Measurements from ENCODE around the gene HSPBP1.

HSPBP1 gene

DNA sequence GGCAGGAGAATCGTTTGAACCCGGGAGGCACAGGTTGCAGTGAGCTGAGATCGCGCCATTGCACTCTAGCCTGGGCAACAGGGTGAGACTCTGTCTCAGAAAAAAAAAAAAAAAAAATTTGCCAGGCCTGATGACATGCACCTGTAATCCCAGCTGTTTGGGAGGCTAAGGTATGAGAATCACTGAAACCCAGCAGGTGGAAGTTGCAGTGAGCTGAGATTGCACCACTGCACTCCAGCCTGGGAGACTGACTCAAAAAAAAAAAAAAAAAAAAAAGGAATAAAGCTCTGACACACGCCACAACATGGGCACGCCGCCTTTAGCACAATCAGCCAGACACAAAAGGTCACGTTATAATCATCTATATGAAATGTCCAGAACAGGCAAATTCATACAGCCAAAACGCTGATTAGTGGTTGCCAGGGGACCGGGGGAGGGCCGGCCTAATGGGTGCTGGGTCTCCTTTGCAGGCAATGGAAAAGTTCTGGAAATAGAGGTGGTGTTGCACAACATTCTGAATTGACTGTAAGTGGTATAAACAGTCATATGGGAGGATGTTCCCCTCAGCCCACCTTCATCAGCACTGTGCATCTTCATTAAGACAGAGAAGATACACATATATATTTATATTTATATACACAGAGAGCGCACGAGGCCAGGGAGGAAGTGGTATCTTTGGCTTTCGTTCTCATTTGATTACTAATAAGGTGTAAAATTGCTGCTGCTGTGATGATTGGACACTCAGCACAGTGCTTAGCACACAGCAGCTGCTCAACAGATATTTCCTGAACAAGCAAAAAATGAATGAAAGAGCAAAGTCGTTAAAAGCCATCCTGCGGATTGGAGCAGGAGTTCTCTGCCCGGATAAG is 3.8 kb downstream of the HSPBP1 start:
- Mint-ChIP-seq H3K4me3 (no peak overlapping the region), H3K27ac (peak overlapping the region; percentile 41)

DNA sequence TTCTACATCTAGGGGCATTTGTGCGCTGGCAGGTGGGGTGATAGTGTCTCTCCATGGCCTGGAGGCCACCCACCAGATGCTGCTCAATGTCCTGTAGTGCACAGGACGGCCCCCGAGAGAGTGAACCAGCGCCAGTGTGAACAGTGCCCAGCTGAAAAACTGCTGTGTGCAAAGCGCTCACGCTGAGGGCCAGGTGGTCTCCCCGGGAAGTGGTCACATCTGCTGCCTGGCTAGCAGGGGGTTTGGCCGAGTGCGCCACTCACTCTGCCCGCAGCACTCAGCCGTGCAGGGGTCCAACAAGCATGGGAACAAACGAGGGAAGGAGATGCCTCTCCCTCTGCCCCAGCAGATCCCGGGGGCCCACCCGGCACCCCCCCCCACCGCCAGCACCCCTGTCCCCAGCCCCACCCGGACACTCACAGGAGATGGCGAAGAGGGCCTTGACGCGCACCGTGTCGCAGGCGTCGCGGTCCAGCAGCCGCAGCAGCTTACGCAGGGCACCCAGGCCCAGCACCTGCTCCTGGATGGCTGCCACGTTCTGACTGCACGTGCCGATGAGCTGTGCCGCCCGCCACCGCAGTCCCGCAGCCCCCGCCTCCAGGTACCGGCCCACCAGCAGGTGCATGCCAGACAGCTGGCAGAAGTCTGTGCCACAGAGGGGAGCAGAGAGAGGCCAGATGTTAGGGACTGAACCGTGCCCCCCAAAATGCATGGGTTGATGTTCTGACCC is 5.8 kb downstream of the HSPBP1 start:
- Mint-ChIP-seq H3K27me3 (ENCODE audit: low read depth) (no peaks in the 10 kb centered on the region), H3K27ac (no peak overlapping the region), H3K4me3 (no peak overlapping the region), H3K9me3 (no peaks in the 10 kb centered on the region), H3K4me1 (ENCODE audit: low read depth) (peaks cover 7% of the 10 kb centered on the region), H3K36me3 (ENCODE audit: low read depth) (peaks cover 12% of the 10 kb centered on the region)
- DNase-seq (ENCODE audit: low spot score), result no peak

More for the DNA sequence above, 3.8 kb downstream of the HSPBP1 start:
- H3K36me3 Mint-ChIP-seq (ENCODE audit: low read depth), result peaks cover 13% of the 10 kb centered on the region
- no peak for DNase-seq (ENCODE audit: low spot score)
- no peaks in the 10 kb centered on the region for H3K27me3 Mint-ChIP-seq (ENCODE audit: low read depth)
- peaks cover 20% of the 10 kb centered on the region for H3K4me1 Mint-ChIP-seq (ENCODE audit: low read depth)
- no peaks in the 10 kb centered on the region for H3K9me3 Mint-ChIP-seq

DNA sequence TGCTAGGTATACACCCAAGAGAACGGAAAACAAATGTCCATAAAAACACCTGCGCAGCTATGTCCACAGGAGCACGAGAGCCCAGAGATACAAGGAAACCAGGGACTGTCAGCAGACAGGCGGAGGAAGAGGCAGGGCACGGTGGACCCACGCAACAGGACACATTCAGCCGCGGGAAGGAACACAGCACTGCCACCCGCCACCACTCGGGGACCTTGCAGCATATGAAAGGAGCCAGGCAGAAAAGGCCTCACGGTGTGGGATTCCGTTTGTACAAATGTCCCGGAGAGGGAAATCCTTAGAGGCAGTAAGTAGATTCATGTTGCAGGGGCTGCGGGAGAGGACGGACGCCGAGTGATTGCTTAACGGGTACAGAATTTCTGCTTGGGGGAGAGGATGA is 7.8 kb downstream of the HSPBP1 start:
- Mint-ChIP-seq H3K4me3 (no peak overlapping the region), H3K27ac (no peak overlapping the region)

DNA sequence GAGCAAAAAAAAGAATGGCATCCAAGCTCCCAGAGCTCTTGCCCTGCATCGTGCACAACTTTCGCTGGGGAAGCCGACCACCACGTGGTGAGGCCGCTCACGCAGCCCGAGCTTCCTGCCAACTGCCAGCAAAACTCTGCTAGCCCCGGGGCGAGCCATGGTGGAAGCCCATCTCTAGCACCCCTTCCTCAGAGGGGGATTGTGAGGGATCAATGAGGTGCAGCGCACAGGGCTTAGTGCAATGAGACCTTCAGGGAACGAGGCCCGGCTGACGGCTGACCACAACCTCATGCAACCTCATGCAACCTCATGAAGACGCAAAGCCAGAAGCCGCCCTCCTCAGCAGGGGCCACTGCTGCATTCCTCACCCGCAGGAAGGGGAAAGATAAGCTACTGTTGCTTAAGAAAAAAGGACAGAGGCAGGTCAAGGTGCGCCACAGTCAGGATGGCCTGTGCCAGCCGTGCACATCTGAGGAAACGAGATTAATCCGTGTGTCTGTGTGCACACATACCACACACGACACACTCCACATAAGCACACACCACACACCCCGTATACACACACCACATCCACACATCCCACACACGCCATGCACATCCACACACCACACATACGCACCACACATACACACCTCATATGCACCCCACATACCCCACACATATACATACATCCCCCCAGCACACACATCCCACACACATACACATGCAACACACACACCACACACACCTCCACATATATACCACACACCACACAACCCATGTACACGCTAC is 9.6 kb downstream of the HSPBP1 start:
- Mint-ChIP-seq H3K4me1 (ENCODE audit: low read depth) (no peaks in the 10 kb centered on the region), H3K27me3 (ENCODE audit: low read depth) (no peaks in the 10 kb centered on the region), H3K27ac (no peak overlapping the region), H3K9me3 (peaks cover 8% of the 10 kb centered on the region), H3K36me3 (ENCODE audit: low read depth) (peaks cover 18% of the 10 kb centered on the region), H3K4me3 (no peak overlapping the region)
- no peak for DNase-seq (ENCODE audit: low spot score)

More for the DNA sequence above, 7.8 kb downstream of the HSPBP1 start:
- H3K4me1 Mint-ChIP-seq (ENCODE audit: low read depth), result peaks cover 4% of the 10 kb centered on the region
- no peak for DNase-seq (ENCODE audit: low spot score)
- peaks cover 14% of the 10 kb centered on the region for H3K36me3 Mint-ChIP-seq (ENCODE audit: low read depth)
- no peaks in the 10 kb centered on the region for H3K27me3 Mint-ChIP-seq (ENCODE audit: low read depth)
- H3K9me3 Mint-ChIP-seq, result no peaks in the 10 kb centered on the region

DNA sequence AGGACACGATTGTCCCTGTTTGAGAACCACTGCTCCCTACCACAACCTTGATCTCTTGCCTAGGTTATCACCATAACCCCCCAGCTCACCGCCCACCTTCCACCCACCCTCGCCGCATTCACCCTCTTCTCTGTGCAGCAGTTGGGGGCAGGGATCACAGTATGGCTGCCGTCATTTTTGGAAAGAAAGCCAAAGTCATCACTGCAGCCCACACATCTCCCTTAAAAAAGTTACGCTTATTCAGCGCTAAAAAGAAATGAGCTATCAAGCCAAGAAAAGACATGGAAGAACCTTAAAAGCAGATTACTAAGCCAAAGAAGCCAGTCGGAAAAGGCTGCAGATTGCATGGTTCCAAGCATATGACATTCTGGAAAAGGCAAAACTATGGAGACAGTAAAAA is 10.6 kb downstream of the HSPBP1 start:
- Mint-ChIP-seq H3K9me3 (peaks cover 8% of the 10 kb centered on the region), H3K27me3 (ENCODE audit: low read depth) (no peaks in the 10 kb centered on the region), H3K4me1 (ENCODE audit: low read depth) (no peaks in the 10 kb centered on the region), H3K4me3 (no peak overlapping the region), H3K36me3 (ENCODE audit: low read depth) (peaks cover 18% of the 10 kb centered on the region), H3K27ac (no peak overlapping the region)
- DNase-seq (ENCODE audit: low spot score), result no peak

DNA sequence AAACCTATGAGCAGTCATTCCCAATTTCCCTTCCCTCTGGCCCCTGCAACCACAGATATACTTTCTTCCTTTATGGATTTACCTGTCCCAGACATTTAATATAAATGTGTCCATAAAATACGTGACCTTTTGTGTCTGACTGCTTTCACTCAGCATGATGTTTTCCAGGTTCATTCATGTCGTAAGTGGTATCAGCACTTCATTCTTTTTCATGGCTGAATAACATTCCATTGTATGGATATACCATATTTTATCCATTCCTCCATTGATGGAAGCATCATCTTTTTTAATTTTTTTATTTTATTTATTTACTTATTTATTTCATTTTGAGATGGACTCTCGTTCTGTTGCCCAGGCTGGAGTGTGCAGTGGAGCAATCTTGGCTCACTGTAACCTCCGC is 13.1 kb downstream of the HSPBP1 start:
- Mint-ChIP-seq H3K27me3 (ENCODE audit: low read depth) (no peaks in the 10 kb centered on the region), H3K4me1 (ENCODE audit: low read depth) (no peaks in the 10 kb centered on the region), H3K9me3 (peaks cover 8% of the 10 kb centered on the region), H3K27ac (no peak overlapping the region), H3K36me3 (ENCODE audit: low read depth) (peaks cover 13% of the 10 kb centered on the region), H3K4me3 (no peak overlapping the region)
- DNase-seq (ENCODE audit: low spot score), result no peak

DNA sequence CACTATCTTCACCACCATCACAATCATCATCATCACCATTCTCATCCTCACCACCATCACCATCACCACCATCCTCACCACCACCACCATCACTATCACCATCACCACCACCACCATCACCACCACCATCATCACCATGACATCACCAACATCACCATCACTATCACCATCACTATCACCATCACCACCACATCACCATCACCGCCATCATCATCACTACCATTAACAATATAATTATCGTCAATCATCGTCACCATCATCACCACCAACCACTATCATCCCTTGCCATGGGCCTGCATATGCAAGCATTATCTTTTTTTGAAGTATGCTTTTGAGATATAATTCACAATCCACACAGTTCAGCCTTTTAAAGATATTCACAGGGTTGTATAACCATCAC is 13.5 kb downstream of the HSPBP1 start:
- Mint-ChIP-seq H3K27ac (peak overlapping the region; percentile 21), H3K4me1 (ENCODE audit: low read depth) (no peaks in the 10 kb centered on the region), H3K27me3 (ENCODE audit: low read depth) (no peaks in the 10 kb centered on the region), H3K4me3 (no peak overlapping the region), H3K36me3 (ENCODE audit: low read depth) (peaks cover 13% of the 10 kb centered on the region), H3K9me3 (peaks cover 8% of the 10 kb centered on the region)
- DNase-seq (ENCODE audit: low spot score), result no peak

DNA sequence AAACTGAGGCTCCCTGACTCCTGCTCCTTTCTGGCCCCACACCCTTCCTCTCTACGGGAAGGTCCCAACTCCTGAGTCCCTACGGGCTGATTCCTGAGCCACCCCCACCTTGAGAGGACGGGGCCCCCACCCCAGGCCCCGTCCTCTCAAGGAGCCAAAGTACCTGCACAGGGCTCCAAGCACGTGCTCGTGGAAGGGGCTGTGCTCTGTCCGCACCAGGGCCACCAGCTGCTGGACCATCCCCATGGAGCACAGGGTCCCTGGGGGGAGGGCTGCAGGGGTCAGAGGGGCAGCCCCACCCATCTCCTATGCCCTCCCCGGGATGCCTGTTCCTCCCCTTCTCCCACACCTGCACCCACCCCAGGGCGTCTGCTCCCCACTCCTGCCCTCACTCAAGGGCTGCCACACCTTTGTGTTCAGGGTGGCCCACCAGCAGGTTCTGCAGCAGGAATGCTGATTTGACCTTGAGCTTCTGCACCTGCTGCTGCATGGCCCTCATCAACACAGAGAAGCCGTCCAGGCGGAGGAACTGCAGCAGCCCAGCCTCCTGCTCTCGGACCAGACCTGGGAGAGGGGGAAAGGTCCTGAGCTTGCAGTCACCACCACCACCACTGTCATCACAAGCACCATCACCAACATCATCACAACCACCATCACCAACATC is 14.1 kb downstream of the HSPBP1 start:
- H3K27ac Mint-ChIP-seq, result no peak overlapping the region
- no peaks in the 10 kb centered on the region for H3K27me3 Mint-ChIP-seq (ENCODE audit: low read depth)
- no peak overlapping the region for H3K4me3 Mint-ChIP-seq
- no peaks in the 10 kb centered on the region for H3K4me1 Mint-ChIP-seq (ENCODE audit: low read depth)
- H3K36me3 Mint-ChIP-seq (ENCODE audit: low read depth), result peaks cover 13% of the 10 kb centered on the region
- DNase-seq (ENCODE audit: low spot score), result no peak
- H3K9me3 Mint-ChIP-seq, result peaks cover 8% of the 10 kb centered on the region

DNA sequence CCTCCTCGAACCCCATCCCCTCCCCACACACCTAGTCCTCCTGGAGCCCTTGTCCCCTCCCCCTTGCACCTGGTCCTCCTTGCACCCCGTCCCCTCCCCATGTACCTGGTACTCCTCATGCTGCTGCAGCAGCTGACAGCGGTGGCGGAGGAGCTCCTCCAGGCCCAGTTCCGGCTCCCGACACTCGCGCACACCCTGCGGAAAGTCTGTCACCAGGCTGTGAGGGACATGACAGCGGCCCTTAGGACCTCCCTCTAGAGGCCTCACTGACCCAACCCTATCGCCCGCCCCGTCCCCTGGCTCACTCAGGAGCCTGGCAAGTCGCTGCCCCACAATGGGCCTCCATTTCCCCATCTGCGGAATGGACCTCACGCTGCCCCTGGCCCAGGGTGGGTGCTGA is 14.7 kb downstream of the HSPBP1 start:
- H3K4me1 Mint-ChIP-seq (ENCODE audit: low read depth), result peaks cover 5% of the 10 kb centered on the region
- H3K27me3 Mint-ChIP-seq (ENCODE audit: low read depth), result no peaks in the 10 kb centered on the region
- DNase-seq (ENCODE audit: low spot score), result no peak
- H3K27ac Mint-ChIP-seq, result no peak overlapping the region
- no peak overlapping the region for H3K4me3 Mint-ChIP-seq
- peaks cover 8% of the 10 kb centered on the region for H3K9me3 Mint-ChIP-seq
- H3K36me3 Mint-ChIP-seq (ENCODE audit: low read depth), result peaks cover 11% of the 10 kb centered on the region

DNA sequence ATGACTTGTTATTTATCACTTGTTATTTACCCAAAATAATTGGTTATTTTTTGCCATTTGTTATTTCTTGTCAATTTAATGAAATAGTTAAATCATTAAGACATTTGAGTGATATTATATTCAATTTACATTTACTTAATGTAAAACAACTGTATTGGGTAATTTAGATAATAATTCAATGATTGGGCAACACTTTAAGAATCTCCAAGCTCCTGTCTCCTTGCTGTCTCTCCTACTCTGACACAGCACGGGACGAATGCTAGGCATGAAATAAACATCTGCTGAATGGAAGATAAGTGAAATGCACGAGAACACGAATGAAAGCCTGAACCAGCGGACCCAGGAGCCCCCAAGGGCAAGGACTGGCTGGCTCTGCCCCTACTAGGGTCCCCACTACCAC is 15.4 kb downstream of the HSPBP1 start:
- no peak for DNase-seq (ENCODE audit: low spot score)
- Mint-ChIP-seq H3K9me3 (peaks cover 8% of the 10 kb centered on the region), H3K27ac (no peak overlapping the region), H3K27me3 (ENCODE audit: low read depth) (no peaks in the 10 kb centered on the region), H3K4me1 (ENCODE audit: low read depth) (peaks cover 10% of the 10 kb centered on the region), H3K36me3 (ENCODE audit: low read depth) (peaks cover 11% of the 10 kb centered on the region), H3K4me3 (no peak overlapping the region)

DNA sequence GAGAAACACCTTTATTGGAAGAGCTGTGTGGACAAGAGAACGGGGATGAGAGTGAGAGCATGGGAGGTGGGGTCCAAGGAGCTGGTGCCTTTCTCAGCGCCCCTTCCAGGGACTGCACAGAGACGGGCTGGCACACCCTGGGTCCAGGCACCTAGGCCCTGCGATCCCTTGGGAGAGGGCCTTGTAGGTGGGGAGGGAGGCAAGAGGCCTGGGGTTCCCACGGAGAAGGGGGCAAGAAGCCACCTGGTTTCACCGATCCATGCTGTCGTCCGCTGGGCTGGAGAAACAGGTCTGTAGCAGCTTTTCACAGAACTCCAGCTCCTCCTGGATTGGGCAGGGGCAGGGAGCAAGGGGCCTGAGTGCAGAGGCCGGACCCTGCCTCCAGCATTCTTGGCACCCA is 17.6 kb downstream of the HSPBP1 start:
- no peaks in the 10 kb centered on the region for H3K27me3 Mint-ChIP-seq (ENCODE audit: low read depth)
- peaks cover 8% of the 10 kb centered on the region for H3K9me3 Mint-ChIP-seq
- no peak for DNase-seq (ENCODE audit: low spot score)
- peaks cover 16% of the 10 kb centered on the region for H3K36me3 Mint-ChIP-seq (ENCODE audit: low read depth)
- no peak overlapping the region for H3K4me3 Mint-ChIP-seq
- no peak overlapping the region for H3K27ac Mint-ChIP-seq
- H3K4me1 Mint-ChIP-seq (ENCODE audit: low read depth), result peaks cover 14% of the 10 kb centered on the region

DNA sequence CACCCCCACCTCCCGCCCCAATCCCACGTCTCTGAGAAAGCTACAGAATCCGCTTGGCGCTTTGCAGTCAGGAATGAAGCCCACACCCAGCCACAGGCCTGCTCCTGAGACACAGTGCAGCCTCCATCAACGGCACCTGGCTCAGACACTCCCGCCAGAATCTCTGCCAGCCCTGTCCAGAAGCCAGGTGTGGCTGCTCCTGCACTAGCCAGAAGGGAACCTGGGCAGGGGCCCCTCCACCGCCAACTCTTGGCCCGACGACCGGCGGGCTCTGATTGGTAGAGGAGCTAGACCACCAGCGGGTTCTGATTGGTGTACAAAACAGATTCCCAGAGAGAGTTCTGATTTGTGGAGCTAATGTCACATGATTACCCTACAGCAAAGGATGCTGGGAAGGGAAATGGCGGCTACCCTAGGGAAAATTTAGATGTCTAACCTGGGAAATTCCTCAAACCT is 18.2 kb downstream of the HSPBP1 start:
- H3K27ac Mint-ChIP-seq, result no peak overlapping the region
- no peak overlapping the region for H3K4me3 Mint-ChIP-seq

DNA sequence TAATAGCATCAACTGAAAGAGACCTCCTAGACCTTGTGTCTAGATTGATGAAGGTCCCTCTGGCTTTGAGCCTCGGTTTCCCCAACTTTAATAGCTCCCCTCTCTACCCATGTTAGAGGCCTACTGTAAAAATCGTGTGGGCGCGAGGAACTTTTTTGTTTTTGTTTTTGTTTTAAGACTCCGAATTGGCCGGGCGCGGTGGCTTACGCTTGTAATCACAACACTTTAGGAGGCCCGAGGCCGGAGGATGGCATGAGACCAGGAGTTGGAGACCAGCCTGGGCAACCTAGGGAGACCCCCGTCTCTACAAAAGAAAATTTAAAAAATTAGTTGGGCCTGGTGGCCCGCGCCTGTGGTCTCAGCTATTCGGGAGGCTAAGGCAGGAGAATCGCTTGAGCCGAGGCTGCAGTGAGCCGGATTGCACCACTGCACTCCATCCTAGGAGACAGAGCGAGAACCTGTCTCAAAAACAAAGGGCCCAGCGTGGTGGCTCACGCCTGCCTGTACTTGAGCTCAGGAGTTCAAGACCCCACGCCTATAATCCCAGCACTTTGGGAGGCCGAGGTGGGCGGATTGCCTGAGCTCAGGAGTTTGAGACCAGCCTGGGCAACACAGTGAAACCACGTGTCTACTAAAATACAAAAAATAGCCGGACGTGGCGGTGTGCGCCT is 20.2 kb downstream of the HSPBP1 start:
- Mint-ChIP-seq H3K27me3 (ENCODE audit: low read depth) (no peaks in the 10 kb centered on the region), H3K36me3 (ENCODE audit: low read depth) (peaks cover 33% of the 10 kb centered on the region), H3K4me1 (ENCODE audit: low read depth) (peaks cover 37% of the 10 kb centered on the region), H3K4me3 (peak overlapping the region; percentile 94), H3K9me3 (no peaks in the 10 kb centered on the region), H3K27ac (peak overlapping the region; percentile 96)
- DNase-seq (ENCODE audit: low spot score), result no peak

More for the DNA sequence above, 18.2 kb downstream of the HSPBP1 start:
- peaks cover 21% of the 10 kb centered on the region for H3K4me1 Mint-ChIP-seq (ENCODE audit: low read depth)
- DNase-seq (ENCODE audit: low spot score), result no peak
- H3K36me3 Mint-ChIP-seq (ENCODE audit: low read depth), result peaks cover 20% of the 10 kb centered on the region
- peaks cover 6% of the 10 kb centered on the region for H3K9me3 Mint-ChIP-seq
- H3K27me3 Mint-ChIP-seq (ENCODE audit: low read depth), result no peaks in the 10 kb centered on the region
